H9 (cell line): ENCODE data around the gene ELFN1. TPM values are rescaled to one million over a fixed set of nuclear protein-coding genes. Genes with fewer than 3 reads are reported as not detected.

Experiments
- DNase-seq: peaks from one replicate; pipeline ENCODE4 v3.0.0-alpha.2; 2017
- H2AFZ ChIP-seq: one replicate; pipeline ENCODE4 v1.6.1; 2013; ENCODE audit warnings: mild to moderate bottlenecking, low read length, control low read depth, moderate library complexity
- H2AK5ac ChIP-seq: 2 replicates; pipeline ENCODE4 v1.6.1; 2013; ENCODE audit warnings: low read length, control low read depth, mixed read lengths; ENCODE audit not compliant: insufficient read length
- H2BK120ac ChIP-seq: one replicate; pipeline ENCODE4 v1.6.1; 2013; ENCODE audit warnings: low read depth, mild to moderate bottlenecking, low read length, control low read depth, inconsistent platforms; ENCODE audit not compliant: poor library complexity, severe bottlenecking
- H2BK12ac ChIP-seq: 2 replicates; pipeline ENCODE4 v1.6.1; 2013; ENCODE audit warnings: low read length, control low read depth, mixed read lengths, low read depth; ENCODE audit not compliant: insufficient read length
- H2BK15ac ChIP-seq: 2 replicates; pipeline ENCODE4 v1.6.1; 2013; ENCODE audit warnings: low read depth, low read length, control low read depth
- H2BK20ac ChIP-seq: one replicate; pipeline ENCODE4 v1.6.1; 2013; ENCODE audit warnings: low read depth, mild to moderate bottlenecking, low read length, control low read depth, inconsistent platforms; ENCODE audit not compliant: poor library complexity, severe bottlenecking
- H2BK5ac ChIP-seq: 2 replicates; pipeline ENCODE4 v1.6.1; 2013; ENCODE audit warnings: low read length, control low read depth, mixed read lengths; ENCODE audit not compliant: insufficient read length
- H3K14ac ChIP-seq: 2 replicates; pipeline ENCODE4 v1.6.1; 2013; ENCODE audit warnings: low read length, control low read depth; ENCODE audit not compliant: insufficient read depth
- H3K18ac ChIP-seq: 2 replicates; pipeline ENCODE4 v1.6.1; 2013; ENCODE audit warnings: low read depth, mild to moderate bottlenecking, mixed read lengths, low read length, control low read depth; ENCODE audit not compliant: insufficient read length
- H3K23ac ChIP-seq: 2 replicates; pipeline ENCODE4 v1.6.1; 2013; ENCODE audit warnings: low read length, control low read depth, mixed read lengths, low read depth; ENCODE audit not compliant: insufficient read length
- H3K23me2 ChIP-seq: 2 replicates; pipeline ENCODE4 v1.6.1; 2013; ENCODE audit warnings: low read depth, mild to moderate bottlenecking, mixed read lengths, low read length, control low read depth; ENCODE audit not compliant: insufficient read length, poor library complexity, severe bottlenecking
- H3K27ac ChIP-seq: 2 replicates; pipeline ENCODE4 v1.5.1; 2013; ENCODE audit warnings: low read length, control low read depth, mixed read lengths, low read depth; ENCODE audit not compliant: insufficient read length
- H3K27me3 ChIP-seq: 2 replicates; pipeline ENCODE4 v1.6.1; 2013; ENCODE audit warnings: low read length, control low read depth, inconsistent platforms; ENCODE audit not compliant: insufficient read depth
- H3K4ac ChIP-seq: 2 replicates; pipeline ENCODE4 v1.6.1; 2013; ENCODE audit warnings: low read depth, mild to moderate bottlenecking, control low read depth, inconsistent platforms, low read length, moderate library complexity
- H3K4me1 ChIP-seq: 2 replicates; pipeline ENCODE4 v1.6.1; 2013; ENCODE audit warnings: low read length, control low read depth, inconsistent platforms; ENCODE audit not compliant: insufficient read depth
- H3K4me2 ChIP-seq: 2 replicates; pipeline ENCODE4 v1.6.1; 2013; ENCODE audit warnings: low read length, control low read depth, mixed read lengths; ENCODE audit not compliant: insufficient read length, insufficient read depth
- H3K56ac ChIP-seq: 2 replicates; pipeline ENCODE4 v1.6.1; 2013; ENCODE audit warnings: low read depth, mild to moderate bottlenecking, mixed read lengths, low read length, control low read depth; ENCODE audit not compliant: insufficient read length
- H3K79me1 ChIP-seq: 2 replicates; pipeline ENCODE4 v1.6.1; 2013; ENCODE audit warnings: low read depth, mild to moderate bottlenecking, moderate library complexity, low read length, control low read depth, inconsistent platforms; ENCODE audit not compliant: insufficient read depth, poor library complexity, severe bottlenecking
- H3K79me2 ChIP-seq: 2 replicates; pipeline ENCODE4 v1.6.1; 2013; ENCODE audit warnings: low read length, control low read depth, inconsistent platforms; ENCODE audit not compliant: insufficient read depth
- H3K9ac ChIP-seq: 2 replicates; pipeline ENCODE4 v1.6.1; 2013; ENCODE audit warnings: low read length, control low read depth, mixed read lengths; ENCODE audit not compliant: insufficient read length; ENCODE audit errors: extremely low read depth
- H3K9me3 ChIP-seq: one replicate; pipeline ENCODE4 v1.6.1; 2013; ENCODE audit warnings: low read depth, low read length, inconsistent platforms; ENCODE audit not compliant: control insufficient read depth
- H3T11ph ChIP-seq: one replicate; pipeline ENCODE4 v1.6.1; 2013; ENCODE audit warnings: mild to moderate bottlenecking, low read length, control low read depth, inconsistent platforms
- H4K20me1 ChIP-seq: one replicate; pipeline ENCODE4 v1.6.1; 2013; ENCODE audit not compliant: control insufficient read depth, insufficient read length, insufficient read depth
- H4K5ac ChIP-seq: 2 replicates; pipeline ENCODE4 v1.6.1; 2013; ENCODE audit warnings: low read depth, mild to moderate bottlenecking, mixed read lengths, low read length, control low read depth; ENCODE audit not compliant: insufficient read length
- H4K8ac ChIP-seq: replicated peaks from 2 replicates; pipeline ENCODE4 v1.6.1; 2013; ENCODE audit warnings: low read length, control low read depth, mixed read lengths, low read depth; ENCODE audit not compliant: insufficient read length
- H4K91ac ChIP-seq: 2 replicates; pipeline ENCODE4 v1.6.1; 2013; ENCODE audit warnings: low read depth, mild to moderate bottlenecking, moderate library complexity, mixed read lengths, low read length, control low read depth; ENCODE audit not compliant: insufficient read length
- H3K27ac Mint-ChIP-seq, 3 experiments: 2 replicates in 2 of 3; 3 replicates in 1 of 3; pipeline ENCODE4 v1.8.0; 2020 to 2021; ENCODE audit warnings: mixed read lengths in 3 of 3, mild to moderate bottlenecking in 1 of 3, moderate library complexity in 1 of 3
- H3K27me3 Mint-ChIP-seq: 2 replicates; pipeline ENCODE4 v1.8.0; 2021; ENCODE audit warnings: low read depth, mild to moderate bottlenecking, moderate library complexity, mixed read lengths
- H3K36me3 Mint-ChIP-seq, 3 experiments: 2 replicates in 2 of 3; 3 replicates in 1 of 3; pipeline ENCODE4 v1.8.0; 2020 to 2021; ENCODE audit warnings: low read depth in 3 of 3, mixed read lengths in 3 of 3; ENCODE audit not compliant: insufficient read depth in 1 of 3
- H3K4me1 Mint-ChIP-seq, 2 experiments: 2 replicates each; pipeline ENCODE4 v1.8.0; 2020; ENCODE audit warnings: mixed read lengths in 2 of 2
- H3K4me3 Mint-ChIP-seq, 2 experiments: 2 replicates in 1 of 2; 3 replicates in 1 of 2; pipeline ENCODE4 v1.8.0; 2020 to 2021; ENCODE audit warnings: mild to moderate bottlenecking in 2 of 2, mixed read lengths in 2 of 2, moderate library complexity in 1 of 2
- H3K9me3 Mint-ChIP-seq, 2 experiments: 2 replicates in 1 of 2; 3 replicates in 1 of 2; pipeline ENCODE4 v1.8.0; 2020; ENCODE audit warnings: mild to moderate bottlenecking in 2 of 2, mixed read lengths in 2 of 2, moderate library complexity in 1 of 2
- WGBS: extraction: QIAGEN DNeasy Blood & Tissue Kit; methylation state at CpG from one replicate; pipeline ENCODE4 v1.1.7; 2013; ENCODE audit warnings: missing lambda C conversion rate, low lambda C conversion rate, mixed read lengths; ENCODE audit not compliant: insufficient read length; ENCODE audit errors: extremely low coverage; 5-methylcytosine and 5-hydroxymethylcytosine counted together
- total RNA-seq: library from RNA; stranded (reverse); gene quantifications from 2 replicates; pipeline ENCODE4 v1.2.1, GENCODE V29; 2021
- TF ChIP-seq, protein P1 (sequence below): fragments of 200-600 bp; sonication (generic); conservative IDR thresholded peaks from 3 replicates; pipeline ENCODE4 v1.8.0; 2021; ENCODE audit warnings: antibody characterized with exemption, mild to moderate bottlenecking

ELFN1 gene
- total RNA-seq, 1 experiment from 2014 or later: 3.7 TPM

GRCh38 chr7:1736830-1737229 is 66.8 kb downstream of the ELFN1 start:
- Histone ChIP-seq H3K18ac (peak overlapping the region; percentile 11), H2AK5ac (no peak overlapping the region), H3K14ac (no peak overlapping the region), H4K8ac (no peak overlapping the region), H3K23ac (no peak overlapping the region), H2BK5ac (no peak overlapping the region), H3K9me3 (no peaks in the 10 kb centered on the region), H4K5ac (no peak overlapping the region), H3K9ac (no peak overlapping the region), H3K4ac (no peak overlapping the region), H4K20me1 (no peaks in the 10 kb centered on the region), H2AFZ (no peak overlapping the region), H3T11ph (no peak overlapping the region), H3K79me2 (no peaks in the 10 kb centered on the region), H2BK120ac (no peak overlapping the region), H3K56ac (no peak overlapping the region), H3K79me1 (no peaks in the 10 kb centered on the region), H2BK15ac (no peak overlapping the region), H4K91ac (no peak overlapping the region), H3K23me2 (no peaks in the 10 kb centered on the region), H3K27ac (no peak overlapping the region), H3K27me3 (no peaks in the 10 kb centered on the region; the same call in 1 of the 2 replicates), H3K4me2 (no peak overlapping the region), H3K4me1 (no peaks in the 10 kb centered on the region), H2BK12ac (no peak overlapping the region), H2BK20ac (no peak overlapping the region)
- H3K27me3 Mint-ChIP-seq: peaks cover 14% of the 10 kb centered on the region
- no peak for DNase-seq
- no peaks in the 10 kb centered on the region for H3K36me3 Mint-ChIP-seq
- H3K4me1 Mint-ChIP-seq: peaks cover 0 to 10% of the 10 kb centered on the region in 2 experiments; a peak in 2 of 4 replicates
- WGBS: no CpG with 5 or more reads among the region's 8 CpGs
- TF ChIP-seq, protein P1, sequence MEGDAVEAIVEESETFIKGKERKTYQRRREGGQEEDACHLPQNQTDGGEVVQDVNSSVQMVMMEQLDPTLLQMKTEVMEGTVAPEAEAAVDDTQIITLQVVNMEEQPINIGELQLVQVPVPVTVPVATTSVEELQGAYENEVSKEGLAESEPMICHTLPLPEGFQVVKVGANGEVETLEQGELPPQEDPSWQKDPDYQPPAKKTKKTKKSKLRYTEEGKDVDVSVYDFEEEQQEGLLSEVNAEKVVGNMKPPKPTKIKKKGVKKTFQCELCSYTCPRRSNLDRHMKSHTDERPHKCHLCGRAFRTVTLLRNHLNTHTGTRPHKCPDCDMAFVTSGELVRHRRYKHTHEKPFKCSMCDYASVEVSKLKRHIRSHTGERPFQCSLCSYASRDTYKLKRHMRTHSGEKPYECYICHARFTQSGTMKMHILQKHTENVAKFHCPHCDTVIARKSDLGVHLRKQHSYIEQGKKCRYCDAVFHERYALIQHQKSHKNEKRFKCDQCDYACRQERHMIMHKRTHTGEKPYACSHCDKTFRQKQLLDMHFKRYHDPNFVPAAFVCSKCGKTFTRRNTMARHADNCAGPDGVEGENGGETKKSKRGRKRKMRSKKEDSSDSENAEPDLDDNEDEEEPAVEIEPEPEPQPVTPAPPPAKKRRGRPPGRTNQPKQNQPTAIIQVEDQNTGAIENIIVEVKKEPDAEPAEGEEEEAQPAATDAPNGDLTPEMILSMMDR: no peak
- peak overlapping the region in 1 of 3 experiments; percentile 44; a peak in 1 of 7 replicates for H3K27ac Mint-ChIP-seq
- H3K4me3 Mint-ChIP-seq: no peak overlapping the region; a peak in 1 of 5 replicates
- no peaks in the 10 kb centered on the region for H3K9me3 Mint-ChIP-seq
